ENCODE data around the gene CYP4F8. TPM values are rescaled to one million over a fixed set of nuclear protein-coding genes. Genes with fewer than 3 reads are reported as not detected.

Gene CYP4F8
- total RNA-seq, 1 donor from 2014 or later = not detected

DNA sequence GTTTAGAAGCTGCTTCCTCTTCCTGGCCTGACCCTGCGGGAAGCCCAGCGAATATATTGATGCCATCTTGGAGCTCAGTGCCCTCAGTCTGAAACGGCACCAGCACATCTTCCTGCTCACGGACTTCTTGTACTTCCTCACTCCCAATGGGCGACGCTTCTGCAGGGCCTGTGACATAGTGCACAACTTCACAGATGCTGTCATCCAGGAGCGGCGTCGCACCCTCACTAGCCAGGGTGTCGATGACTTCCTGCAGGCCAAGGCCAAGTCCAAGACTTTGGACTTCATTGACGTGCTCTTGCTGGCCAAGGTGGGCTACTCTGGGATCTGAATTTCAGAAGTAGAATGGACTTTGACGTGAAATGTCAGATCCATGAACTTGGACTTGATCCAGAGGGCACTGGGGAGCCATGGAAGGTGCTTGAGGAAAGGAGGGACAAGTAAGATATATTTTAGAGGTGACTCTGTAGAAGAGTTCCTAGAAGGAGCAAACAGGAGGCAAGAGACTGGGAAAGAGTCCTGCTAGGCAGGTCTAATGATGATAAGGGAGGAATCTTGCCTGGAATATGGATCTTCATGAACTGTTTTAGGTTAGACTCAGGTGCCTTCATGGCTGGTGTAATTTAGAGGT, 38.4 kb upstream of the CYP4F8 start:
- H3K27ac Mint-ChIP-seq = no peak overlapping the region
- Histone ChIP-seq H3K4me2 (no peak overlapping the region), H3F3A (ENCODE audit: low read depth) (no peaks in the 10 kb centered on the region), H3K4me1 (no peaks in the 10 kb centered on the region), H3K27me3 (no peaks in the 10 kb centered on the region), H3K9me3 (ENCODE audit: low read depth) (peaks cover 6% of the 10 kb centered on the region), H2AFZ (replicated peaks) (no peak overlapping the region), H3K79me2 (ENCODE audit: low read depth) (no peaks in the 10 kb centered on the region), H3K9ac (no peak overlapping the region), H3K36me3 (no peaks in the 10 kb centered on the region), H4K20me1 (ENCODE audit: low read depth) (no peaks in the 10 kb centered on the region), H3K4me3 (no peak overlapping the region), H3K27ac (no peak overlapping the region)
- DNase-seq (ENCODE audit: low spot score) = no peak
- TF ChIP-seq EZH2 (IDR thresholded peaks at IDR 0.05) = no peak
- TF ChIP-seq, protein P1, sequence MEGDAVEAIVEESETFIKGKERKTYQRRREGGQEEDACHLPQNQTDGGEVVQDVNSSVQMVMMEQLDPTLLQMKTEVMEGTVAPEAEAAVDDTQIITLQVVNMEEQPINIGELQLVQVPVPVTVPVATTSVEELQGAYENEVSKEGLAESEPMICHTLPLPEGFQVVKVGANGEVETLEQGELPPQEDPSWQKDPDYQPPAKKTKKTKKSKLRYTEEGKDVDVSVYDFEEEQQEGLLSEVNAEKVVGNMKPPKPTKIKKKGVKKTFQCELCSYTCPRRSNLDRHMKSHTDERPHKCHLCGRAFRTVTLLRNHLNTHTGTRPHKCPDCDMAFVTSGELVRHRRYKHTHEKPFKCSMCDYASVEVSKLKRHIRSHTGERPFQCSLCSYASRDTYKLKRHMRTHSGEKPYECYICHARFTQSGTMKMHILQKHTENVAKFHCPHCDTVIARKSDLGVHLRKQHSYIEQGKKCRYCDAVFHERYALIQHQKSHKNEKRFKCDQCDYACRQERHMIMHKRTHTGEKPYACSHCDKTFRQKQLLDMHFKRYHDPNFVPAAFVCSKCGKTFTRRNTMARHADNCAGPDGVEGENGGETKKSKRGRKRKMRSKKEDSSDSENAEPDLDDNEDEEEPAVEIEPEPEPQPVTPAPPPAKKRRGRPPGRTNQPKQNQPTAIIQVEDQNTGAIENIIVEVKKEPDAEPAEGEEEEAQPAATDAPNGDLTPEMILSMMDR (IDR thresholded peaks at IDR 0.05) = no peak
- no peak for TF ChIP-seq EZH2phosphoT487 (IDR thresholded peaks at IDR 0.05)
- peaks cover 12% of the 10 kb centered on the region for H3K27me3 Mint-ChIP-seq (ENCODE audit: insufficient read depth, low read depth)
- no peaks in the 10 kb centered on the region for H3K4me1 Mint-ChIP-seq
- H3K4me3 Mint-ChIP-seq = no peak overlapping the region
- H3K36me3 Mint-ChIP-seq = no peaks in the 10 kb centered on the region
- H3K9me3 Mint-ChIP-seq = peaks cover 2% of the 10 kb centered on the region

DNA sequence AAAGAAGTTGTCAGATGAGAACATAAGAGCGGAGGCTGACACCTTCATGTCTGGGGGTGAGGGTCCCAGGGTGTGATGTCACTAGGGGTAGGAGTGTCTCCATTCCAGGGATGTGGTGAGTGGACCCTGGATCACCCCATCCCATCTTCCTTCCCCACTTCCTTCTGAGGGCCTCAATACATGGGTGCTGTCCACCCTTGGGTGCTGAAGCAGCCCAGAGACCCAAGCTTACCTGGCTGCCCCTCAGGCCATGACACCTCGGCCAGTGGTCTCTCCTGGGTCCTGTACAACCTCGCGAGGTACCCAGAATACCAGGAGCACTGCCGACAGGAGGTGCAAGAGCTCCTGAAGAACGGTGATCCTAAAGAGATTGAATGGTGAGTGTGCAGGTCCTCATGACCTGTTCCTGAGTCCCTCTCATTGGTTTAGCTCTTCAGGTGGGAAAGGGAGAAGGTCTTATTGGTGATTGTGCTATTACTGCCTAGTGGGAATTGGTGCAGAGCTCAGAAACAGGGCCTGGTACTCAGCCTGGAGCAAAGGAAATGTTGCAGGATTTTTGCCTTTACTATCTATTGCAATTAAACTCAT, 37.7 kb upstream of the CYP4F8 start:
- Histone ChIP-seq H2AFZ (replicated peaks) (no peak overlapping the region), H3K4me2 (no peak overlapping the region), H3F3A (ENCODE audit: low read depth) (no peaks in the 10 kb centered on the region), H3K36me3 (no peaks in the 10 kb centered on the region), H3K27ac (no peak overlapping the region), H3K79me2 (ENCODE audit: low read depth) (no peaks in the 10 kb centered on the region), H3K9ac (no peak overlapping the region), H3K4me3 (no peak overlapping the region), H3K4me1 (no peaks in the 10 kb centered on the region), H3K27me3 (no peaks in the 10 kb centered on the region), H4K20me1 (ENCODE audit: low read depth) (no peaks in the 10 kb centered on the region), H3K9me3 (ENCODE audit: low read depth) (peaks cover under 1% of the 10 kb centered on the region)
- H3K36me3 Mint-ChIP-seq = no peaks in the 10 kb centered on the region
- no peak overlapping the region for H3K4me3 Mint-ChIP-seq
- peaks cover 12% of the 10 kb centered on the region for H3K27me3 Mint-ChIP-seq (ENCODE audit: insufficient read depth, low read depth)
- H3K27ac Mint-ChIP-seq = no peak overlapping the region
- no peaks in the 10 kb centered on the region for H3K4me1 Mint-ChIP-seq
- peaks cover 2% of the 10 kb centered on the region for H3K9me3 Mint-ChIP-seq
- TF ChIP-seq EZH2 (IDR thresholded peaks at IDR 0.05) (no peak), EZH2phosphoT487 (IDR thresholded peaks at IDR 0.05) (no peak)
- TF ChIP-seq, protein P1 (IDR thresholded peaks at IDR 0.05) = no peak
- DNase-seq (ENCODE audit: low spot score) = no peak

DNA sequence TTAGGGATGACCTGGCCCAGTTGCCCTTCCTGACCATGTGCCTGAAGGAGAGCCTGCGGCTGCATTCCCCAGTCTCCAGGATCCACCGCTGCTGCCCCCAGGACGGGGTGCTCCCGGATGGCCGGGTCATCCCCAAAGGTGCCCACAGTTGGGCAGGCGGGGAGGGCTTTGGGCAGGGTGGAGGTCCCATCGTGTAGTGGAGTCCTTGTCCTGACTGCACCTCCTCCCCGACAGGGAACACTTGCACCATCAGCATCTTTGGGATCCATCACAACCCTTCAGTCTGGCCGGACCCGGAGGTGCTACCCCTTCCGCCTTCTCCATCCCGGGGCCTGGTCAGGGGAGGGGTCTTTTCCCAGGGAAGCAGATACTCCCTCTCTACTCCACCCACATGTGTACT, 31.7 kb upstream of the CYP4F8 start:
- peaks cover 7% of the 10 kb centered on the region for H3K27me3 Mint-ChIP-seq (ENCODE audit: insufficient read depth, low read depth)
- no peaks in the 10 kb centered on the region for H3K36me3 Mint-ChIP-seq
- H3K4me3 Mint-ChIP-seq = no peak overlapping the region
- no peak overlapping the region for H3K9ac ChIP-seq
- H3K4me1 Mint-ChIP-seq = no peaks in the 10 kb centered on the region
- H3K4me2 ChIP-seq = no peak overlapping the region
- H3K9me3 ChIP-seq (ENCODE audit: low read depth) = no peaks in the 10 kb centered on the region
- H3K27me3 ChIP-seq = no peaks in the 10 kb centered on the region
- TF ChIP-seq, protein P1 (IDR thresholded peaks at IDR 0.05) = no peak
- TF ChIP-seq EZH2phosphoT487 (IDR thresholded peaks at IDR 0.05) (no peak), EZH2 (IDR thresholded peaks at IDR 0.05) (no peak)
- no peaks in the 10 kb centered on the region for H3K9me3 Mint-ChIP-seq
- H4K20me1 ChIP-seq (ENCODE audit: low read depth) = no peaks in the 10 kb centered on the region
- no peaks in the 10 kb centered on the region for H3K4me1 ChIP-seq
- no peak for DNase-seq (ENCODE audit: low spot score)
- H3K79me2 ChIP-seq (ENCODE audit: low read depth) = no peaks in the 10 kb centered on the region
- no peak overlapping the region for H3K4me3 ChIP-seq
- H3K36me3 ChIP-seq = no peaks in the 10 kb centered on the region
- no peak overlapping the region for H2AFZ ChIP-seq (replicated peaks)
- H3K27ac Mint-ChIP-seq = no peak overlapping the region
- H3F3A ChIP-seq (ENCODE audit: low read depth) = no peaks in the 10 kb centered on the region
- H3K27ac ChIP-seq = no peak overlapping the region

All from neural progenitor cell (in vitro differentiated cells).